Activated CD8-positive, alpha-beta T cell treated with anti-CD3 and anti-CD28 coated beads for 36 hours (primary cell): ENCODE data around the gene NKAIN2. TPM values are rescaled to one million over a fixed set of nuclear protein-coding genes. Genes with fewer than 3 reads are reported as not detected.

ENCODE experiments used
- ATAC-seq: fragments of 200-7000 bp; cut with Tn5 transposase; one replicate; pipeline ENCODE4 v1.10.0; 2021; ENCODE audit warnings: mild to moderate bottlenecking, moderate library complexity
- CTCF ChIA-PET: fragments of 350-600 bp; sonication (Branson Sonifier 250); formaldehyde crosslinking; loops from one replicate; lab custom pipeline; 2021; ENCODE audit warnings: antibody characterized with exemption; lab: Charles Lee
- POLR2A ChIA-PET: fragments of 350-600 bp; sonication (Branson Sonifier 250); formaldehyde crosslinking; loops from one replicate; lab custom pipeline; 2021; ENCODE audit warnings: antibody characterized with exemption; lab: Charles Lee
- DNase-seq: peaks from one replicate; pipeline ENCODE4 v3.0.0-alpha.2; 2020
- H3K27ac Mint-ChIP-seq: one replicate; pipeline ENCODE4 v1.8.0; 2021; ENCODE audit warnings: mild to moderate bottlenecking, mixed read lengths
- H3K27me3 Mint-ChIP-seq: one replicate; pipeline ENCODE4 v1.8.0; 2021; ENCODE audit warnings: mixed read lengths
- H3K36me3 Mint-ChIP-seq: one replicate; pipeline ENCODE4 v1.8.0; 2021; ENCODE audit warnings: low read depth, mixed read lengths
- H3K4me1 Mint-ChIP-seq: one replicate; pipeline ENCODE4 v1.8.0; 2021; ENCODE audit warnings: low read depth, mixed read lengths
- H3K4me3 Mint-ChIP-seq: one replicate; pipeline ENCODE4 v1.8.0; 2021; ENCODE audit warnings: mild to moderate bottlenecking, moderate library complexity, mixed read lengths
- H3K9me3 Mint-ChIP-seq: one replicate; pipeline ENCODE4 v1.8.0; 2021; ENCODE audit warnings: mixed read lengths
- intact Hi-C: fragments of 100-400 bp; cut with micrococcal nuclease; formaldehyde crosslinking; loops from one replicate; pipeline ENCODE4 v1.10.0; 2022
- total RNA-seq, 2 experiments: library from RNA; stranded (reverse); gene quantifications; one replicate each; pipeline ENCODE4 v1.2.3, GENCODE V29; 2021
- TF ChIP-seq, protein P1 (sequence below): fragments of 200-600 bp; IDR thresholded peaks from one replicate; pipeline ENCODE4 v1.8.0; 2022; ENCODE audit warnings: antibody characterized with exemption, mild to moderate bottlenecking

NKAIN2 gene
- total RNA-seq, 2 experiments from 2014 or later = not detected

DNA sequence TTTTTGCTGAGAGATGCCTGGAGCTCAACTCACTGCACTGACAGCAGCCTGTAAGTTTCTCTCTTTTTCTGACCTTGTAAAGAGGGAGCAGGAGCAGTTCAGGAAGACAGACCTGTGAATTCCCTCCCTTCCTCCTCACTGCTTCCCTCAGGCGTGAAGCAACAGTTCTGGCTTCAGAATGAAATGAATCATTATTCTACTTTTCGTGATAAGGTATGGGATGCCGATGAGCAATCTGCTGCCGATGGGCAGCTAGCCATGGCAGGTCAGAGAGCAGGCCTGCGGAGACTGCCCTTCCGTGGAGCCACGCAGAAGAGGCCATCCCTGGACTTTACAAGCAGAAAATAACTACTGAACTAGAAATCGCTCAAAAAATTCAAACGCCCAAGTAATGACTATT is 732.1 kb downstream of the NKAIN2 start:
- no peaks in the 10 kb centered on the region for H3K4me1 Mint-ChIP-seq
- CTCF ChIA-PET = no interaction called here
- ATAC-seq (no peak), DNase-seq (no peak)
- TF ChIP-seq, protein P1, sequence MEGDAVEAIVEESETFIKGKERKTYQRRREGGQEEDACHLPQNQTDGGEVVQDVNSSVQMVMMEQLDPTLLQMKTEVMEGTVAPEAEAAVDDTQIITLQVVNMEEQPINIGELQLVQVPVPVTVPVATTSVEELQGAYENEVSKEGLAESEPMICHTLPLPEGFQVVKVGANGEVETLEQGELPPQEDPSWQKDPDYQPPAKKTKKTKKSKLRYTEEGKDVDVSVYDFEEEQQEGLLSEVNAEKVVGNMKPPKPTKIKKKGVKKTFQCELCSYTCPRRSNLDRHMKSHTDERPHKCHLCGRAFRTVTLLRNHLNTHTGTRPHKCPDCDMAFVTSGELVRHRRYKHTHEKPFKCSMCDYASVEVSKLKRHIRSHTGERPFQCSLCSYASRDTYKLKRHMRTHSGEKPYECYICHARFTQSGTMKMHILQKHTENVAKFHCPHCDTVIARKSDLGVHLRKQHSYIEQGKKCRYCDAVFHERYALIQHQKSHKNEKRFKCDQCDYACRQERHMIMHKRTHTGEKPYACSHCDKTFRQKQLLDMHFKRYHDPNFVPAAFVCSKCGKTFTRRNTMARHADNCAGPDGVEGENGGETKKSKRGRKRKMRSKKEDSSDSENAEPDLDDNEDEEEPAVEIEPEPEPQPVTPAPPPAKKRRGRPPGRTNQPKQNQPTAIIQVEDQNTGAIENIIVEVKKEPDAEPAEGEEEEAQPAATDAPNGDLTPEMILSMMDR = no peak
- no peaks in the 10 kb centered on the region for H3K9me3 Mint-ChIP-seq
- no peak overlapping the region for H3K4me3 Mint-ChIP-seq
- H3K27ac Mint-ChIP-seq = no peak overlapping the region
- H3K27me3 Mint-ChIP-seq = no peaks in the 10 kb centered on the region
- POLR2A ChIA-PET = no interaction called here
- no peaks in the 10 kb centered on the region for H3K36me3 Mint-ChIP-seq
- intact Hi-C loops = no loop called here

GRCh38 chr6:124536157-124536841 is 732.6 kb downstream of the NKAIN2 start:
- DNase-seq (no peak), ATAC-seq (no peak)
- ChIA-PET POLR2A (no interaction called here), CTCF (no interaction called here)
- H3K27me3 Mint-ChIP-seq = no peaks in the 10 kb centered on the region
- H3K36me3 Mint-ChIP-seq = no peaks in the 10 kb centered on the region
- TF ChIP-seq, protein P1 = no peak
- no peak overlapping the region for H3K4me3 Mint-ChIP-seq
- intact Hi-C loops = no loop called here
- no peaks in the 10 kb centered on the region for H3K4me1 Mint-ChIP-seq
- no peaks in the 10 kb centered on the region for H3K9me3 Mint-ChIP-seq
- no peak overlapping the region for H3K27ac Mint-ChIP-seq

DNA sequence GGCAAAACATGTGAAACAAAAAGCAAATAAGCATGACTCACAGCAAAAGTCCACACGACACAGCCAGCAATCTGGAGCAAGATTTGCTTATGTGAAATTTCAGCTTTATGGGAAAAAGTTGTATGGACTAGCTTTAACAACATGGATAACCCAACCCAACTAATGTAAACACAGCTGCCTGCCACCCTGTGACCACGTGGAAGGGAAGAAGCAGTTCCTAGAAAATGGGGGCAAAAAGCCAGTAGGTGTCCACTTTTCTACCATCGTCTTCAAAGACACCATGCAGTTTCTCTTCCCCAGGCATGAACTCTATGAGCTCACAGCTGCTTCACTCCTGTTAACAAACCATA is 733.2 kb downstream of the NKAIN2 start:
- intact Hi-C loops = no loop called here
- CTCF ChIA-PET = no interaction called here
- POLR2A ChIA-PET = no interaction called here
- no peaks in the 10 kb centered on the region for H3K9me3 Mint-ChIP-seq
- ATAC-seq (no peak), DNase-seq (no peak)
- H3K4me1 Mint-ChIP-seq = no peaks in the 10 kb centered on the region
- no peak overlapping the region for H3K4me3 Mint-ChIP-seq
- TF ChIP-seq, protein P1 = no peak
- H3K27ac Mint-ChIP-seq = no peak overlapping the region
- no peaks in the 10 kb centered on the region for H3K36me3 Mint-ChIP-seq
- no peaks in the 10 kb centered on the region for H3K27me3 Mint-ChIP-seq

DNA sequence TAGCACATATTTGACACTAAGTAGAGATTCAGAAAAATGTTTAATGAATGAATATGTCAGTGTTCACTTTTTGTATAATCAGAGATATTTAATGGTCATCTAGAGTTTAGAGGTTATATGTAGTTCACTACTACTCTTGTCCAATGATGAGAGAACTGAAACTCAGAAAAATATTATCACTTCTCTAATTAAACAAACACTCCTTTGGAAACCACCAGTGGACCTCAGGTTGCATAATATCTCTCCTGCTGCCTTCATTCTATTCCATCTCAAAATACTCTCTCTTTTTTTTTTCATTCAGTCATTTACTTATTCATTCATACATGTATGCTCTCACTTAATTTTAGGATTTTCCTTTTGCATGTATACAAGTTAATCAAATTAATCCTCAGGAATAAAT is 735.4 kb downstream of the NKAIN2 start:
- H3K27me3 Mint-ChIP-seq = no peaks in the 10 kb centered on the region
- no peaks in the 10 kb centered on the region for H3K9me3 Mint-ChIP-seq
- intact Hi-C loops = no loop called here
- H3K4me1 Mint-ChIP-seq = no peaks in the 10 kb centered on the region
- H3K4me3 Mint-ChIP-seq = no peak overlapping the region
- no peak for ATAC-seq
- no peak overlapping the region for H3K27ac Mint-ChIP-seq
- POLR2A ChIA-PET = no interaction called here
- TF ChIP-seq, protein P1 = no peak
- no peaks in the 10 kb centered on the region for H3K36me3 Mint-ChIP-seq
- CTCF ChIA-PET = no interaction called here
- no peak for DNase-seq

GRCh38 chr6:124541573-124541972 is 737.9 kb downstream of the NKAIN2 start:
- Mint-ChIP-seq H3K4me3 (no peak overlapping the region), H3K27me3 (no peaks in the 10 kb centered on the region), H3K4me1 (no peaks in the 10 kb centered on the region), H3K9me3 (no peaks in the 10 kb centered on the region), H3K27ac (no peak overlapping the region), H3K36me3 (no peaks in the 10 kb centered on the region)
- CTCF ChIA-PET = no interaction called here
- intact Hi-C loops = no loop called here
- DNase-seq (no peak), ATAC-seq (no peak)
- TF ChIP-seq, protein P1 = no peak
- POLR2A ChIA-PET = no interaction called here
